ENCODE measurements around the gene GNA15.
"Not testable (repeated sequence)": the region's sequence is repeated elsewhere in the genome, so short reads cannot be mapped to it uniquely, and the experiment has no call there.

GNA15 gene

GRCh38 chr19:3186891-3187661 is 51.2 kb downstream of the GNA15 start:
- H3K27ac ChIP-seq: peak overlapping the region; percentile 80
- DNase-seq (ENCODE audit: low read depth, low spot score): no peak

GRCh38 chr19:3187662-3188511 is 52.1 kb downstream of the GNA15 start:
- no peak overlapping the region for H3K27ac ChIP-seq
- no peak for DNase-seq (ENCODE audit: low read depth, low spot score)

- DNase-seq (ENCODE audit: low read depth, low spot score): no peak
- H3K27ac ChIP-seq: no peak overlapping the region
Measured at GRCh38 chr19:3188627-3189596, 53.1 kb downstream of the GNA15 start.

GRCh38 chr19:3189702-3190469 is 54.1 kb downstream of the GNA15 start:
- no peak overlapping the region for H3K27ac ChIP-seq
- no peak for DNase-seq (ENCODE audit: low read depth, low spot score)

- no peak overlapping the region for H3K27ac ChIP-seq
- DNase-seq (ENCODE audit: low read depth, low spot score): no peak
Measured at GRCh38 chr19:3190470-3190770, 54.6 kb downstream of the GNA15 start.

GRCh38 chr19:3190921-3191805 is 55.3 kb downstream of the GNA15 start:
- DNase-seq (ENCODE audit: low read depth, low spot score): no peak
- no peak overlapping the region for H3K27ac ChIP-seq

GRCh38 chr19:3191806-3192104 is 55.9 kb downstream of the GNA15 start:
- DNase-seq (ENCODE audit: low read depth, low spot score); H3K27ac ChIP-seq: not testable (repeated sequence)

GRCh38 chr19:3192228-3192635 is 56.4 kb downstream of the GNA15 start:
- no peak overlapping the region for H3K27ac ChIP-seq
- no peak for DNase-seq (ENCODE audit: low read depth, low spot score)

- no peak for DNase-seq (ENCODE audit: low read depth, low spot score)
- H3K27ac ChIP-seq: no peak overlapping the region
Measured at GRCh38 chr19:3192684-3193083, 56.9 kb downstream of the GNA15 start.

GRCh38 chr19:3193256-3194105 is 57.6 kb downstream of the GNA15 start:
- no peak overlapping the region for H3K27ac ChIP-seq
- DNase-seq (ENCODE audit: low read depth, low spot score): no peak

- H3K27ac ChIP-seq: no peak overlapping the region
- no peak for DNase-seq (ENCODE audit: low read depth, low spot score)
Measured at GRCh38 chr19:3194106-3195087, 58.6 kb downstream of the GNA15 start.

- DNase-seq (ENCODE audit: low read depth, low spot score): no peak
- H3K27ac ChIP-seq: no peak overlapping the region
Measured at GRCh38 chr19:3196064-3196932, 60.5 kb downstream of the GNA15 start.

GRCh38 chr19:3196933-3197205 is 61.0 kb downstream of the GNA15 start:
- H3K27ac ChIP-seq: no peak overlapping the region
- no peak for DNase-seq (ENCODE audit: low read depth, low spot score)

GRCh38 chr19:3198901-3199700 is 63.3 kb downstream of the GNA15 start:
- no peak for DNase-seq (ENCODE audit: low read depth, low spot score)

GRCh38 chr19:3201072-3201700 is 65.4 kb downstream of the GNA15 start:
- no peak for DNase-seq (ENCODE audit: low read depth, low spot score)
- H3K27ac ChIP-seq: no peak overlapping the region

More at GRCh38 chr19:3198901-3199700, 63.3 kb downstream of the GNA15 start:
- no peak overlapping the region for H3K27ac ChIP-seq

All from epithelial cell of prostate (primary cell).